HG02759 (cell line): ENCODE data around the gene MAGI2.

Experiments used
- ATAC-seq: cut with Tn5 transposase; IDR thresholded peaks from one replicate; pipeline ENCODE4 v1.9.1; 2021; ENCODE audit warnings: mild to moderate bottlenecking, moderate library complexity; ENCODE audit not compliant: unreplicated experiment

The MAGI2 gene

GRCh38 chr7:79308192-79308591 lies 145.3 kb downstream of the MAGI2 start:
- ATAC-seq: no peak

DNA sequence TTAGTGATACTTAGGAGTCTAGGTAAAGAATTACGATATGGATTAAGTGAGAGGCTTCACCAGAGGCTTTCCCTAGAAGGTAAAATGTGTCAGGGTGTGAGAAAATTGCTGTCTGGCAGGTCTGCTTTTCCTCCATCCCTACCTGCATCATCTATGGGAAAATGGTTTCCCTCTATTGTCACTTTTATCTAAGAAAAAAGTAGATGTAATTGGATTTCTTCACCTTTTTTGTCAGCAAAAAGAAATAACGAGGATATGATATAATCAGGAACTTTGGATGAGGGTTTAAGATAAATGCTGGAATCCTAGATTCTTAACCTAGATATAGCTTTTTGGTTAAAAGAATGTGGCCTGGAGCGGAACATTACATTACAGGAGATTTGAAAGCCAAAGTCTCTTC lies 146.1 kb downstream of the MAGI2 start:
- no peak for ATAC-seq

GRCh38 chr7:79304711-79305110 lies 148.8 kb downstream of the MAGI2 start:
- ATAC-seq: no peak

- ATAC-seq: no peak
Observed at GRCh38 chr7:79302293-79302692, 151.2 kb downstream of the MAGI2 start.

DNA sequence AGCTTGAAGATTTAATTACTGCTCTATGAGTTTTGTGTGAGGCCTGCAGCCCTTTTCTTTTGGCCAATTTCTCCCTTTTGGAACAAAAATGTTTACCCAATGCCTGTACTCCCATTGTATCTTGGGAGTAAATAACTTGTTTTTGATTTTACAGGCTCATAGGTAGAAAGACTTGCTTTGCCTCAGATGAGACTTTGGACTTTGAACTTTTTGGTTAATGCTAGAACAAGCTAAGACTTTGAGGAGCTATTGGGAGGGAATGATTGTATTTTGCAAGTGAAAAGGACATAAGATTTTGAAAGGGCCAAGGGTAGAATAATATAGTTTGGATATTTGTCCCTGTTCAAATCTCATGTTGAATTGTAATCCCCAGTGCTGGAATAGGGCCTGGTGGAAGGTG lies 152.0 kb downstream of the MAGI2 start:
- ATAC-seq: no peak

DNA sequence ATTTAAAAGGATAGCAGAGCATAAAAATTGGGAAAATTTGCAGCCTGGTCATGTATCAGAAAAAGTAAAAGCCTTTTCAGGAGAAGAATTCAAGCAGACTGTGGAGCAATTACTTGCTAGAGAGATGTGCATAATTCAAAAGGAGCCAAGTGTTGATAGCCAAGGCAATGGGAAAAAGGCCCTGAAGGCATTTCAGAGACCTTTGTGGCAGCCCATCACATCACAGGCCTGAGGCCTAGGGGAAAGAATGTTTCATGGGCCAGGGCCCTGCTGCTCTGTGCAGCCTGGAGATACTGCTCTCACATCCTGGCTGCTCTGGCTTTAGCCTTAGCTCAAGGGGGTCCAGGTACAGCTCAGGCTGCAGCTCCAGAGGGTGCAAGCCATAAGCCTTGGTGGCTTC lies 152.9 kb downstream of the MAGI2 start:
- ATAC-seq: no peak

DNA sequence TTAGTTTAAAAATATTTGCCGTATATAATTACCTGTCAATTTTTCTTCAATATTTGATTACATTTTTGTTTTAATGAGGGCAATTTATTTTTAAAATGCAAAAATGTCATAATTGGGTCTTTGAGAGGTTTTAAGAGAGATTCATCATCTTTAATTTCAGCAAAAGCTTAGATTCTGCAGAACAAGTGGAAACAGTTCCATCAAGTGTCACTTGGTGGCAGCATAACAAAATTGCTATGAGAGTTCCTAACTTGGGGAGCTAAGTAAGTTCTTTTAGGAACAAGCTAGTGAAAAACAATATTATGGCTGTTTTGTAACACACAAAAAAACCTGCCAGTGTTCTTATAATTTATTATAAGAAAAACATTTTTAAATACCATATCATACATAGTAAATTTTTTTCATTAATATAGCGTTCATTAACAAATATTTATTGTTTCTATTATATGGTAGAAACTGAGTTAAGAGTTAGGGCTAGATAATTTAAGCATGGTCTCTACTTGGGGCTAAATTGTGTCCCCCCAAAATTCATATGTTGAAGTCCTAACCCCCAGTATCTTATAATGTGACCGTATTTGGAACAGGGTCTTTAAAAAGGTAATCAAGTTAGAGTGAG lies 155.2 kb downstream of the MAGI2 start:
- no peak for ATAC-seq

GRCh38 chr7:79296553-79297320 lies 156.7 kb downstream of the MAGI2 start:
- ATAC-seq: no peak

- no peak for ATAC-seq
Observed at GRCh38 chr7:79293655-79294142, 159.8 kb downstream of the MAGI2 start.

DNA sequence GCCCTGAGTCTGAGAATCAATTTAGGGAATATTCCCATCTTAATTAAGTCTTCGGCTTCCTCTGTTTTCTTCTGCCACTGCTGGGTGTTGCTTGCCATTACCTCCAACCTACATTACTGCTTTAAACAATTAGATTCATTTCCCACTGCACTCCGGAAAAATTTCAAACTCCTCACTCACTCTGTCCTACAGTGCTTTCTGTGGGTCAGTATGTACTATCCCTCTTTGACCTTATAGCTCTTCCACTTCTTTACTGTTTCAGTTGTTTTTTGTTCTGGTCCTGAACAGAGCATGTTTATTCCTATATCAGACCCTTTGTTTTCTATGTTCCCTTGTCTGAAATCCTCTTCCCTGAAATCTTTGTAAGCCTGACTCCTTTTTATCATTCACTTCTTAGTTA lies 160.6 kb downstream of the MAGI2 start:
- ATAC-seq: no peak

GRCh38 chr7:79291498-79291865 lies 162.0 kb downstream of the MAGI2 start:
- no peak for ATAC-seq

- ATAC-seq: no peak
Observed at GRCh38 chr7:79290841-79291497, 162.5 kb downstream of the MAGI2 start.

GRCh38 chr7:79290398-79290797 lies 163.1 kb downstream of the MAGI2 start:
- ATAC-seq: no peak

DNA sequence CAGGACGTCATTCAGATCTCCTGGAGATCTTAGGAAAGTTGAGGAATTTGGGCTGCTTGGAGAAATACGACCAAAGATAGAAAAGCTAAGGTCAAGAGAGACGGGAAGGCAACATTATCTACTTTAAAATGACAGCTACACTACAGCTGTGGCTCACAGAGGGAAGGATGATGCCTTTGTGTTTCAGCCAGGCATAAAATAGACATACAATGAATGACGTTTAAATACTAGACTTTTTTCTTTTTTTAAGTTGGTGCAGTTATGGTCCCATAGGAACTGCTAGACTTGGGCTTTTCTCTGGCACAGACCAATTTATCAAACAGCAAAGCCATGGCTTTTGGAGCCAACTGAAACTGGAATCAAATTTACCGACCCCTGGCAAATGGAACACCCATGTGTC lies 164.8 kb downstream of the MAGI2 start:
- no peak for ATAC-seq

DNA sequence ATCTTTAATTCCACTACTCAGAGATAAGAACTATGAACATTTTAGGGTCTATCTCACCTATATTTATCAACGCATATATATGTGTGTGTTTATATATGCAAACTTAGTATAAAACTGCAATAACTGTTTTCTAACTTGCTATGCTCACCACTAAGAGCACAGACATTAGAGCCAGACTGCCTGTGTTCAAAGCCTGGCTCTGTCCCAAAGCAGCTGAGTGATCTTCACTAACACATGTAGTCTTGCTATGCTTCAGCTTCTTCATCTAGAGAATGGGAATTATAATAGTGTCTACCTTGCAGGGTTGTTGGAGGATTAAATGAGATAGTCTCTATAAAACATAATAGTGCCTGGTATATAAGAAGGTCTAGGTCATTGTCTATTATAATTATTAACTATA lies 165.5 kb downstream of the MAGI2 start:
- ATAC-seq: no peak

- no peak for ATAC-seq
Observed at GRCh38 chr7:79286181-79286580, 167.3 kb downstream of the MAGI2 start.

DNA sequence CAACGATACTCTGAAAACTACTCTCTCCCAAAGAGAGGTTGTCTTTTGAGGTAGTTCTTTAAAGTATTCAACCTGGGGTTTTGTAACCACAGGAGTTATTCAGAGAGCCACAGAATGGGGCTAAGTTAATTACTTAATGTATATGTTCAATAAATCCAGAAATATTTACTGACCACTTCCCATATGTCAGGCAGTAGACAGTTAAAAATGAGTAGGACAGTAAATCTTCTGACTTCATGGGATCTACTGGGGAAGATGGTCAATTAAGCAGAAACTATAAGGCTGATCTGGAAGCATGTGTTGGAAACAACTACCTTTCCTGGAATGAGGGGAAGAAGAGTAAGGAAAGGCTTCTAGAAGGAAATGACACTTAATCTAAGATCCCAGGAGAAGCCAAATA lies 167.7 kb downstream of the MAGI2 start:
- ATAC-seq: no peak

DNA sequence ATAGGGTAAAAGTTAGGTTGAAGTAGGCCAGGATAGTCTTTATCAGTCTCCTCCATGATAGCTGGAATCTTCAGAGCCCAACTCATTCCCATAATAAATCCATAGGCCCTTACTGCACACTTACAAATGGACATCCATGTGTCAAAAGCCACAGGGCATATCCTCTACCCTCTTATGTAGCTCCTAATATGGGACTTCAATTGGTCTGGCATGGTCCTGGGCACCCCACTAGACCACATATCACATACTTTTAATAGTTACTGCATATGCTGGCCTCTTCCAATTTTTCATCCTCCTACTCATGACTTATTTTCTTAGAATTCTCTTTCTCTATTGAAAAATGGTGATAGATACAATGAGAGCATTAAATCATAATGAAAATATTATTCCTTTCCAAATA lies 169.3 kb downstream of the MAGI2 start:
- ATAC-seq: no peak

DNA sequence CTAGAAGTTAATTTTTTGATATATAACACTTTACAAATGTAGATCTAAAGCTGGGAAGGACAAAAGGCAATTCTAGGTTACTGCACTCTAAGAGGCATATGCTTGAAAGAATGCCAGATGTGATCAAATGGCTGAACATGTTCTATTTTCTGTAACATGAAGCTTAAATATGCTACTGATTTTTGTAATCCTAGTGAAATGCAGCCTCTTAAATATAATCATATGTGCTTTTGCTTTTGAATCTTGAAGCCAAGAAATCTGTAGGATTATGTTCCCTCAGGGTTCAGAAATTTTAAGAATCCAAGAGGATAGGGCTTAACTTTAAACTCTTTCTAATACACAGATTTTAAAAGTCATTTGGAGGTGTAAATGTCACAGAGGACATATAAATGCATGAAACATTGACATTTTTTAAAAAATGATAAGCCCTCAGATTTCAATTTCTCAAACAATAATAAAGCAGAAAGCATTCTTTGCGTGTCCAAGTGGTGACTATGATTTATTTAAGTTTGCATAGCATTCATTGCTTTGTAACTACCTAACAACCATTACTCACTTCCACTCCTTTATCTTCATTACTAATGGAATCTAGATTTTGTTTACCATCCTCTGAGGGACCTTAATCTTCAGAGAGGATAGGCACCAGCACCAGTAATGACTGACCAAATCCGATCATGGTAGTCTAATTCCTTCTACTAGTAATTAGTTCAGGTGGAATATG lies 170.4 kb downstream of the MAGI2 start:
- no peak for ATAC-seq

GRCh38 chr7:79282070-79282694 lies 171.3 kb downstream of the MAGI2 start:
- ATAC-seq: no peak

- no peak for ATAC-seq
Observed at GRCh38 chr7:79281426-79281825, 172.0 kb downstream of the MAGI2 start.
